Activated T-helper 2 cell treated with anti-CD3 and anti-CD28 coated beads, Interferon-gamma antibody, Interleukin-2, Interleukin-4, amounts not matched to agents 10 μg/mL and 5 μg/mL and 100 μg/mL, durations not matched to agents 14 hours and 24 hours and 36 hours (primary cell): ENCODE results near the gene INPP5E. TPM values are rescaled to one million over a fixed set of nuclear protein-coding genes. Genes with fewer than 3 reads are reported as not detected.
"Not testable (repeated sequence)": the region's sequence is repeated elsewhere in the genome, so short reads cannot be mapped to it uniquely, and the experiment has no call there.

Source experiments
- DNase-seq: peaks from one replicate; pipeline ENCODE4 v3.0.0; 2021; ENCODE audit warnings: low spot score
- H3K27ac Mint-ChIP-seq: one replicate; pipeline ENCODE4 v1.8.0; 2021; ENCODE audit warnings: mixed read lengths
- H3K27me3 Mint-ChIP-seq: one replicate; pipeline ENCODE4 v1.8.0; 2021; ENCODE audit warnings: low read depth, mixed read lengths
- H3K36me3 Mint-ChIP-seq: one replicate; pipeline ENCODE4 v1.8.0; 2021; ENCODE audit warnings: low read depth, mixed read lengths
- H3K4me1 Mint-ChIP-seq: one replicate; pipeline ENCODE4 v1.8.0; 2021; ENCODE audit warnings: low read depth, mixed read lengths
- H3K4me3 Mint-ChIP-seq: one replicate; pipeline ENCODE4 v1.8.0; 2021; ENCODE audit warnings: low read depth, mild to moderate bottlenecking, moderate library complexity, mixed read lengths
- H3K9me3 Mint-ChIP-seq: one replicate; pipeline ENCODE4 v1.8.0; 2021; ENCODE audit warnings: mixed read lengths
- intact Hi-C: fragments of 100-400 bp; cut with micrococcal nuclease; formaldehyde crosslinking; loops from one replicate; pipeline ENCODE4 v1.15.1; 2023
- total RNA-seq: library from RNA; stranded (reverse); gene quantifications from 2 replicates; pipeline ENCODE4 v1.2.3, GENCODE V29; 2022

The INPP5E gene
- total RNA-seq, 1 donor from 2014 or later, result 21.8 TPM

- no peak overlapping the region for H3K4me3 Mint-ChIP-seq
- intact Hi-C loops, result no loop called here
- H3K27me3 Mint-ChIP-seq, result no peaks in the 10 kb centered on the region
- peaks cover 31% of the 10 kb centered on the region for H3K36me3 Mint-ChIP-seq
- H3K4me1 Mint-ChIP-seq, result peaks cover 4% of the 10 kb centered on the region
- no peak overlapping the region for H3K27ac Mint-ChIP-seq
- no peak for DNase-seq
- no peaks in the 10 kb centered on the region for H3K9me3 Mint-ChIP-seq
Measured at GRCh38 chr9:136429683-136430491, 9.8 kb downstream of the INPP5E start.

DNA sequence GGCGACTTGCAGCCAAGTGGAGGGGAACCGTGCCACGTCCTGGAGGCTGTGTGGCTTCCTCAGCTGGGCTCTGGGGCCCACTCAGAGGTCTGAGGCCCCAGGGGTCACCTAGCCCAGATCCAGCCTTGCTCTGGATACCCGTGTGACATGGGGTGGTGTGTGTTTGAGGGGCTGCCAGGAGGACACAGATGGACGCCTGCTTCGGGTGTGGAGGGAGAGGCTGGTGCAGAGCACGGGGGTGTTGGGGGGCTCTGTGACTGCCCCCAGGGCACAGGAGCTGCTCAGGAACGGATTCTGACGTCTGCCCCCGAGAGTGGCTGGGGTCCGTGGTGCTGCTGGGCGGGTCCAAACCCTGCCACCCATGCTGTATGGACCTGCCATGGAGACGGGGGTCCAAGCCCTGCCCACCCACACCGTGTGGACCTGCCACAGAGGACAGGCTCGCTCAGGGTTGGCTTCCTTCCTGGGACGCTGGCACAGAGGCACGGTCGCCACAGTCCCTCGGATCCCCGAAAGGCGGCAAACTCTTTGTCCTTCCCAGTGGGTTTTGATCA lies 10.5 kb downstream of the INPP5E start:
- Mint-ChIP-seq H3K9me3 (no peaks in the 10 kb centered on the region), H3K27me3 (no peaks in the 10 kb centered on the region), H3K27ac (no peak overlapping the region), H3K4me3 (no peak overlapping the region), H3K4me1 (peaks cover 4% of the 10 kb centered on the region), H3K36me3 (peaks cover 37% of the 10 kb centered on the region)
- intact Hi-C loops, result no loop called here
- no peak for DNase-seq

DNA sequence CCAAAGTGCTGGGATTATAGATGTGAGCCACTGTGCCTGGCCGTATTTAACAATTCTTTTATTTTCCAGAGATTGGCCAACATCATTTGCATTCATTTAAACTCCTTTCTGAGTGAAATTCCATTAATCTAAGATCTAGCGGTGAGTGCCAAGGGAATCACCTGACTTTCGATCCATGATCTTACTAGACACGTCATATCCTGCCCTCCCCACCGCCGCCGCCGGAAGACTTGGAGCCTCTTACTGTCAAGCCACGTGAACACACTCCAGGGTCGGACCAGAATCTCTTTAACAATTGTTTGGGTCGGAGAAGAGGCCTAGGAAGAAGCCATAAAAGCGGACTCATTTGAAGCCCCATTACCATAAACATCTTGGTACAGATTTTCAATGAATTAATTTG lies 12.9 kb downstream of the INPP5E start:
- peaks cover 4% of the 10 kb centered on the region for H3K4me1 Mint-ChIP-seq
- intact Hi-C loops, result no loop called here
- H3K27ac Mint-ChIP-seq, result no peak overlapping the region
- no peaks in the 10 kb centered on the region for H3K9me3 Mint-ChIP-seq
- no peak overlapping the region for H3K4me3 Mint-ChIP-seq
- no peak for DNase-seq
- no peaks in the 10 kb centered on the region for H3K27me3 Mint-ChIP-seq
- H3K36me3 Mint-ChIP-seq, result peaks cover 51% of the 10 kb centered on the region

DNA sequence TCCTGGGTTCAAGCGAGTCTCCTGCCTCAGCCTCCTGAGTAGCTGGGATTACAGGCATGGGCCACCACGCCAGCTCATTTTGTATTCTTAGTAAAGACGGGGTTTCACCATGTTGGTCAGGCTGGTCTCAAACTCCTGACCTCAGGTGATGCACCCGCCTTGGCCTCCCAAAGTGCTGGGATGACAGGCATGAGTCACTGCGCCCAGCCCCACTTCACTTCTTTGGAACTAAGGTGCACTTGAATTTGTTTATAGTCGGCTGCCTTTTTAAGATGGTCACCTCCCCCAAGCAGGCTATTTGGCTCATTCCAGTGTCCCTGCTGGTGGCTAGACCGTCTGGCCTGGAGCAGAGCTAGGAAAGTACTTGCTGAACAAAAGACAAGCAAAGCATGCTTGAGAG lies 14.3 kb downstream of the INPP5E start:
- H3K9me3 Mint-ChIP-seq, H3K4me3 Mint-ChIP-seq, H3K27me3 Mint-ChIP-seq, DNase-seq, intact Hi-C loops, H3K4me1 Mint-ChIP-seq: not testable (repeated sequence)
- peaks cover 60% of the 10 kb centered on the region for H3K36me3 Mint-ChIP-seq
- H3K27ac Mint-ChIP-seq, result peak overlapping the region; percentile 52

DNA sequence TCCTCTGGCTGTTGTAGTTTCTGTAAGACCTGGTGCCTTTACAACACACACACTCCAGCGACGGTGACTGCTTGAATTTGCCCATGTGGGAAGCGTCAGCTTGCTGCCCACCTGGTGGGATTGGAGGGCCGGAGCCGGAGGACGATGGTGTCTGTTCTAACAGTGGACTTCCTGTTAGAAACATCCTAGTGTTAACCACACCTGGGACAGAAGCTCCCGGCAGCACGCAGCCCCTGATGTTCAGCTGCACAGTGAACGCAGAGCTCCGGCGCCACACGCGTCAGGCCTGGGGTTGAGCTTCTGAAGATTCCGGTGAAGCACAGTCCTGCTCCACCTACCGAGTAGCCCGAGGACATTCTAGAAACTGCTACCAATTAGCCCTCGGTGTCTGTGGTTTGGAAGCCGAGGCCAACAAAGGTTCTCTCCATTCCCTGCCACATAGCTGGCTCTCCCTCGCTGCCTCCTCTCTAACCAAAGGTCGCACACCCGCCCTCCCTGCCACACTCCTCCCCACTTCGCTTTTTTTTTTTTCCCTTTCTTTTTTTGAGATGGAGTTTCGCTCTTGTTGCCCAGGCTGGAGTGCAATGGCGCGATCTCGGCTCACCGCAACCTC lies 14.8 kb downstream of the INPP5E start:
- H3K4me3 Mint-ChIP-seq, result no peak overlapping the region
- H3K9me3 Mint-ChIP-seq, result no peaks in the 10 kb centered on the region
- intact Hi-C loops, result no loop called here
- peak overlapping the region; percentile 52 for H3K27ac Mint-ChIP-seq
- H3K36me3 Mint-ChIP-seq, result peaks cover 57% of the 10 kb centered on the region
- H3K27me3 Mint-ChIP-seq, result no peaks in the 10 kb centered on the region
- peaks cover 4% of the 10 kb centered on the region for H3K4me1 Mint-ChIP-seq
- no peak for DNase-seq

DNA sequence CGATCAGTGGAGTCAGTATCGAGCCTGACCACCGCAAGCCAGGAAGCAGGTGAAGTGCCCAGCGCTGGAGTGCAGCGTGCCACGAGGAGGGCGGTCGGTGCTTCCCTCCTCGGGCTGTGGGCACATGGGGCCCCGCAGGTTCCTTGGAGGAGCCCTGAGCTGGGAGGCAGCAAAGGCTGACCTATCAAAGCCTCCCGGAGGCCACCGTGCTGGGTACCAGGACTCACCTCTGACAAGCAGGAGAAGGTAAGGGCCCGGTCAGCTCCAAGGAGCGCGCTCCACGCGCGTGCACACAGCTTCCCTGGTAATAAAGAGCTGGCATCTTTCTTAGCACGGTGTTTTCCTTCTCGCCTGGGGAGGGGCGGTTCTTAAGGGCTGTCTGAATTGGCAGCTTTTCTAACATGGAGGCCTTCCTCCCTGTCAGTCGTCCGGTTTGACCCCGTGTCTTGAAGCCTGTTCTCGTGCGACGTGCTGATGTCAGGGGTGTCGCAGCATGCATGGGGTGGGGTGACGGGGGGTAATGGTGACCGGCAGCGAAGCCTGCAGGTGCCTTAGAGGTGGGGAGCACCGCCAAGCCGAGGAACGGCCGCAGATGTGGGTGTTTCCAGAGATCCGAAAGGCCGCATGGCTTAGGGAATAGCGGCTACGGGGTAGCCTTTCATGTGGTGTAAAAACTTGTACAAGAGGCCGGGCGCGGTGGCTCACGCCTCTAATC lies 16.1 kb downstream of the INPP5E start:
- no peak overlapping the region for H3K27ac Mint-ChIP-seq

GRCh38 chr9:136422876-136423275 lies 16.8 kb downstream of the INPP5E start:
- peaks cover 66% of the 10 kb centered on the region for H3K36me3 Mint-ChIP-seq
- no peak for DNase-seq
- H3K4me3 Mint-ChIP-seq, result no peak overlapping the region
- H3K9me3 Mint-ChIP-seq, result no peaks in the 10 kb centered on the region
- H3K4me1 Mint-ChIP-seq, result peaks cover 4% of the 10 kb centered on the region
- H3K27me3 Mint-ChIP-seq, result no peaks in the 10 kb centered on the region
- intact Hi-C loops, result no loop called here
- no peak overlapping the region for H3K27ac Mint-ChIP-seq

More for the DNA sequence above, 16.1 kb downstream of the INPP5E start:
- intact Hi-C loops, result no loop called here
- no peaks in the 10 kb centered on the region for H3K27me3 Mint-ChIP-seq
- no peaks in the 10 kb centered on the region for H3K9me3 Mint-ChIP-seq
- H3K36me3 Mint-ChIP-seq, result peaks cover 63% of the 10 kb centered on the region
- DNase-seq, result no peak
- peaks cover 4% of the 10 kb centered on the region for H3K4me1 Mint-ChIP-seq
- H3K4me3 Mint-ChIP-seq, result no peak overlapping the region

DNA sequence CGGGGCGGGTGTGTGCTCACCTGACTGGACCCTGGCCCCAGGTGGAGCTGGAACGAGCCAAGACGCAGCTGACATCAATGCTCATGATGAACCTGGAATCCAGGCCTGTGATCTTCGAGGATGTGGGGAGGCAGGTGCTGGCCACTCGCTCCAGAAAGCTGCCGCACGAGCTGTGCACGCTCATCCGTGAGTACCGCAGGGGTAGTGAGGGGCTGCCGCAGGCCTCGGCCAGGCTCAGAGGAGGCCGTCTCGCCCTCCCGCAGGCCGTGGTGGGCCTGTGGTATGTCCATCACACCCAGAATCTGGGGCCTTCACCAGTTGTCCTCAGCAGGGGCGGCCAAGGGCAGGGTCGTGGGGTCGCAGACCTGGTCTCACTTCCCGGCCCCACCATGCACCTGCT lies 17.9 kb downstream of the INPP5E start:
- intact Hi-C loops, result no loop called here
- Mint-ChIP-seq H3K36me3 (peaks cover 69% of the 10 kb centered on the region), H3K27ac (no peak overlapping the region)

GRCh38 chr9:136419092-136419420 lies 20.6 kb downstream of the INPP5E start:
- H3K36me3 Mint-ChIP-seq, result peaks cover 71% of the 10 kb centered on the region
- H3K27ac Mint-ChIP-seq, result no peak overlapping the region
- intact Hi-C loops, result no loop called here
- H3K9me3 Mint-ChIP-seq, result no peaks in the 10 kb centered on the region
- H3K4me1 Mint-ChIP-seq, result no peaks in the 10 kb centered on the region
- H3K27me3 Mint-ChIP-seq, result no peaks in the 10 kb centered on the region
- no peak overlapping the region for H3K4me3 Mint-ChIP-seq
- DNase-seq, result no peak

More for the DNA sequence above, 17.9 kb downstream of the INPP5E start:
- no peaks in the 10 kb centered on the region for H3K27me3 Mint-ChIP-seq
- H3K4me3 Mint-ChIP-seq, result no peak overlapping the region
- DNase-seq, result no peak
- peaks cover 4% of the 10 kb centered on the region for H3K4me1 Mint-ChIP-seq
- no peaks in the 10 kb centered on the region for H3K9me3 Mint-ChIP-seq

DNA sequence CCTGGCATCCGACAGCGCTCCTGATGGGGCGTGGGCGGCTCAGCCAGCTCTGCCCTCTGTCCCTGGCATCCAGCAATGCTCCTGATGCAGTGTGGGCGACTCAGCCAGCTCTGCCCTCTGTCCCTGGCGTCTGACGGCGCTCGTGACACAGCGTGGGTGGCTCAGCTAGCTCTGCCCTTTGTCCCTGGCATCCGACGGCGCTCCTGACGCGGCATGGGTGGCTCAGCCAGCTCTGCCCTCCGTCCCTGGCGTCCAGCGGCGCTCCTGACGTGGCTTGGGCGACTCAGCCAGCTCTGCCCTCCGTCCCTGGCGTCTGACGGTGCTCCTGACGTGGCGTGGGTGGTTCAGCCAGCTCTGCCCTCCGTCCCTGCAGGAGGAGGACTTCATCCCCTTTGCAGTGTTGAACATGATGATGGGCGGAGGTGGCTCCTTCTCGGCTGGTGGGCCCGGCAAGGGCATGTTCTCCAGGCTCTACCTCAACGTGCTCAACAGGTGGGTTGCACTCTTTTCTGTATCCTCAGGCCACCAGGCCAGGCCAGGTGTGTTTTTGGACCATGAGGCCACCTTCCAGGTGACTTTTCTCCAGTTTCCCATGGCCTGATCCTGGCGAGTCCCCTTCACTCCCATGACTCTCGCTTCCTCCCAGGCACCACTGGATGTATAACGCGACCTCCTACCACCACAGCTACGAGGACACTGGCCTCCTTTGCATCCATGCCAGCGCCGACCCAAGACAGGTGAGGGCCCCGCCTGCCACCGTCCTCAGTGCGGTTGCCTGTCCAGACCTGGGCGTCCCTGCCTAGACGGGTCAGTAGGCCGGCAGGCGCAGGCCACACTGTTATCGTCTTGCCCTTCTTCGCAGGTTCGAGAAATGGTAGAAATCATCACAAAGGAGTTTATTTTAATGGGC lies 21.2 kb downstream of the INPP5E start:
- H3K27me3 Mint-ChIP-seq, result no peaks in the 10 kb centered on the region
- no peaks in the 10 kb centered on the region for H3K4me1 Mint-ChIP-seq
- H3K9me3 Mint-ChIP-seq, result no peaks in the 10 kb centered on the region
- H3K36me3 Mint-ChIP-seq, result peaks cover 73% of the 10 kb centered on the region
- H3K4me3 Mint-ChIP-seq, result no peak overlapping the region
- no peak overlapping the region for H3K27ac Mint-ChIP-seq
- intact Hi-C loops, result no loop called here
- DNase-seq, result no peak

DNA sequence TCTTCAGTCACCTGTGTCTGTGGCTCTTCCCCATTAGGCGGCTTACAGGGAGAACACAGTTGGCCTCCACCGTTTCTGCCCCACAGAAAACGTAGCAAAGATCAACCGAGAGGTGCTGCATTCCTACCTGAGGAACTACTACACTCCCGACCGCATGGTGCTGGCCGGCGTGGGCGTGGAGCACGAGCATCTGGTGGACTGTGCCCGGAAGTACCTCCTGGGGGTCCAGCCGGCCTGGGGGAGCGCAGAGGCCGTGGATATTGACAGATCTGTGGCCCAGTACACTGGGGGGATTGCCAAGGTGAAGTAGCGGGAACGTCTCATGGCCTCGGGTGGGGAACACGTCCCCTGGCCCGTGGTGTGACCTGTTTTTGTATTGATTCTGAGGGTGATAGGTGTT lies 22.7 kb downstream of the INPP5E start:
- Mint-ChIP-seq H3K27ac (no peak overlapping the region), H3K9me3 (no peaks in the 10 kb centered on the region), H3K4me1 (peaks cover 6% of the 10 kb centered on the region), H3K36me3 (peaks cover 79% of the 10 kb centered on the region), H3K4me3 (no peak overlapping the region), H3K27me3 (no peaks in the 10 kb centered on the region)
- intact Hi-C loops, result no loop called here
- DNase-seq, result no peak

DNA sequence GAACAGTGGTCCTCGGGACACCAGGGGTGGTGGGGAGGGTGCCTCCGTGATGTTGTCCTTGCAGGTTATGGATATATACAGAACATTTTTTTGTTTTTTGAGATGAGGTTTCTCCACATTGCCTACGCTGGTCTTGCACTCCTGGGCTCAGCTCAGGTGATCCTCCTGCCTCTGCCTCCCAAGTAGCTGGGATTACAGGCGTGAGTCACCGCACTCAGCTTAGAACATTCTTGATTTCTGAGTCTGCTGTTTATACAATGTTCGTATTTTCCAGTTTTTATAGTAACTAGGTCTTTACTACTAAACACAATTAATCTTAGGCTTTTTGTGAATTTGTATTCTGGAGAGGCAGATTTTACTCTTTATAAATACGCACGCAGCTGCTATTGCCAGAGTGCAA lies 23.2 kb downstream of the INPP5E start:
- DNase-seq, result no peak
- Mint-ChIP-seq H3K27me3 (no peaks in the 10 kb centered on the region), H3K4me3 (no peak overlapping the region), H3K27ac (no peak overlapping the region), H3K4me1 (peaks cover 9% of the 10 kb centered on the region), H3K9me3 (no peaks in the 10 kb centered on the region), H3K36me3 (peaks cover 78% of the 10 kb centered on the region)
- intact Hi-C loops, result no loop called here
